NCI-H1694 treated with DMSO at 0.1 percent for 48 hours (cell line): ENCODE results near the gene FBXW8.

Experiments used
- DNase-seq: peaks from one replicate; lab custom pipeline; 2025; lab: John Stamatoyannopoulos, UW

Gene FBXW8

GRCh38 chr12:117058442-117059072 is 147.8 kb downstream of the FBXW8 start:
- DNase-seq: no peak

- no peak for DNase-seq
These were observed 148.4 kb downstream of the FBXW8 start for GRCh38 chr12:117059156-117059555.

GRCh38 chr12:117060246-117060928 is 149.6 kb downstream of the FBXW8 start:
- no peak for DNase-seq

GRCh38 chr12:117060929-117061305 is 150.2 kb downstream of the FBXW8 start:
- DNase-seq: no peak

- no peak for DNase-seq
These were observed 150.9 kb downstream of the FBXW8 start for GRCh38 chr12:117061555-117062079.

GRCh38 chr12:117063162-117063911 is 152.6 kb downstream of the FBXW8 start:
- DNase-seq: no peak

- DNase-seq: no peak
These were observed 153.3 kb downstream of the FBXW8 start for GRCh38 chr12:117064049-117064448.

- no peak for DNase-seq
These were observed 153.8 kb downstream of the FBXW8 start for GRCh38 chr12:117064596-117064995.

GRCh38 chr12:117067016-117067415 is 156.3 kb downstream of the FBXW8 start:
- no peak for DNase-seq

- DNase-seq: no peak
These were observed 156.9 kb downstream of the FBXW8 start for GRCh38 chr12:117067638-117068037.

- no peak for DNase-seq
These were observed 157.7 kb downstream of the FBXW8 start for GRCh38 chr12:117068492-117068891.

GRCh38 chr12:117069101-117069797 is 158.5 kb downstream of the FBXW8 start:
- DNase-seq: no peak

- DNase-seq: no peak
These were observed 159.5 kb downstream of the FBXW8 start for GRCh38 chr12:117069926-117070900.

- DNase-seq: no peak
These were observed 160.3 kb downstream of the FBXW8 start for GRCh38 chr12:117071009-117071408.

GRCh38 chr12:117072106-117072505 is 161.4 kb downstream of the FBXW8 start:
- no peak for DNase-seq

- no peak for DNase-seq
These were observed 162.2 kb downstream of the FBXW8 start for GRCh38 chr12:117072736-117073490.

- no peak for DNase-seq
These were observed 162.9 kb downstream of the FBXW8 start for GRCh38 chr12:117073611-117074010.

GRCh38 chr12:117076410-117077372 is 165.9 kb downstream of the FBXW8 start:
- DNase-seq: no peak

- DNase-seq: no peak
These were observed 168.7 kb downstream of the FBXW8 start for GRCh38 chr12:117079487-117079886.
